H9 (cell line): ENCODE data around the gene TEX10. TPM values are rescaled to one million over a fixed set of nuclear protein-coding genes. Genes with fewer than 3 reads are reported as not detected.

Source experiments
- DNase-seq: peaks from one replicate; pipeline ENCODE4 v3.0.0-alpha.2; 2017
- H2AFZ ChIP-seq: one replicate; pipeline ENCODE4 v1.6.1; 2013; ENCODE audit warnings: mild to moderate bottlenecking, low read length, control low read depth, moderate library complexity
- H2AK5ac ChIP-seq: 2 replicates; pipeline ENCODE4 v1.6.1; 2013; ENCODE audit warnings: low read length, control low read depth, mixed read lengths; ENCODE audit not compliant: insufficient read length
- H2BK120ac ChIP-seq: one replicate; pipeline ENCODE4 v1.6.1; 2013; ENCODE audit warnings: low read depth, mild to moderate bottlenecking, low read length, control low read depth, inconsistent platforms; ENCODE audit not compliant: poor library complexity, severe bottlenecking
- H2BK12ac ChIP-seq: 2 replicates; pipeline ENCODE4 v1.6.1; 2013; ENCODE audit warnings: low read length, control low read depth, mixed read lengths, low read depth; ENCODE audit not compliant: insufficient read length
- H2BK15ac ChIP-seq: 2 replicates; pipeline ENCODE4 v1.6.1; 2013; ENCODE audit warnings: low read depth, low read length, control low read depth
- H2BK20ac ChIP-seq: one replicate; pipeline ENCODE4 v1.6.1; 2013; ENCODE audit warnings: low read depth, mild to moderate bottlenecking, low read length, control low read depth, inconsistent platforms; ENCODE audit not compliant: poor library complexity, severe bottlenecking
- H2BK5ac ChIP-seq: 2 replicates; pipeline ENCODE4 v1.6.1; 2013; ENCODE audit warnings: low read length, control low read depth, mixed read lengths; ENCODE audit not compliant: insufficient read length
- H3K14ac ChIP-seq: 2 replicates; pipeline ENCODE4 v1.6.1; 2013; ENCODE audit warnings: low read length, control low read depth; ENCODE audit not compliant: insufficient read depth
- H3K18ac ChIP-seq: 2 replicates; pipeline ENCODE4 v1.6.1; 2013; ENCODE audit warnings: low read depth, mild to moderate bottlenecking, mixed read lengths, low read length, control low read depth; ENCODE audit not compliant: insufficient read length
- H3K23ac ChIP-seq: 2 replicates; pipeline ENCODE4 v1.6.1; 2013; ENCODE audit warnings: low read length, control low read depth, mixed read lengths, low read depth; ENCODE audit not compliant: insufficient read length
- H3K23me2 ChIP-seq: 2 replicates; pipeline ENCODE4 v1.6.1; 2013; ENCODE audit warnings: low read depth, mild to moderate bottlenecking, mixed read lengths, low read length, control low read depth; ENCODE audit not compliant: insufficient read length, poor library complexity, severe bottlenecking
- H3K27ac ChIP-seq: 2 replicates; pipeline ENCODE4 v1.5.1; 2013; ENCODE audit warnings: low read length, control low read depth, mixed read lengths, low read depth; ENCODE audit not compliant: insufficient read length
- H3K27me3 ChIP-seq: 2 replicates; pipeline ENCODE4 v1.6.1; 2013; ENCODE audit warnings: low read length, control low read depth, inconsistent platforms; ENCODE audit not compliant: insufficient read depth
- H3K4ac ChIP-seq: 2 replicates; pipeline ENCODE4 v1.6.1; 2013; ENCODE audit warnings: low read depth, mild to moderate bottlenecking, control low read depth, inconsistent platforms, low read length, moderate library complexity
- H3K4me1 ChIP-seq: 2 replicates; pipeline ENCODE4 v1.6.1; 2013; ENCODE audit warnings: low read length, control low read depth, inconsistent platforms; ENCODE audit not compliant: insufficient read depth
- H3K4me2 ChIP-seq: 2 replicates; pipeline ENCODE4 v1.6.1; 2013; ENCODE audit warnings: low read length, control low read depth, mixed read lengths; ENCODE audit not compliant: insufficient read length, insufficient read depth
- H3K56ac ChIP-seq: 2 replicates; pipeline ENCODE4 v1.6.1; 2013; ENCODE audit warnings: low read depth, mild to moderate bottlenecking, mixed read lengths, low read length, control low read depth; ENCODE audit not compliant: insufficient read length
- H3K79me1 ChIP-seq: 2 replicates; pipeline ENCODE4 v1.6.1; 2013; ENCODE audit warnings: low read depth, mild to moderate bottlenecking, moderate library complexity, low read length, control low read depth, inconsistent platforms; ENCODE audit not compliant: insufficient read depth, poor library complexity, severe bottlenecking
- H3K79me2 ChIP-seq: 2 replicates; pipeline ENCODE4 v1.6.1; 2013; ENCODE audit warnings: low read length, control low read depth, inconsistent platforms; ENCODE audit not compliant: insufficient read depth
- H3K9ac ChIP-seq: 2 replicates; pipeline ENCODE4 v1.6.1; 2013; ENCODE audit warnings: low read length, control low read depth, mixed read lengths; ENCODE audit not compliant: insufficient read length; ENCODE audit errors: extremely low read depth
- H3K9me3 ChIP-seq: one replicate; pipeline ENCODE4 v1.6.1; 2013; ENCODE audit warnings: low read depth, low read length, inconsistent platforms; ENCODE audit not compliant: control insufficient read depth
- H3T11ph ChIP-seq: one replicate; pipeline ENCODE4 v1.6.1; 2013; ENCODE audit warnings: mild to moderate bottlenecking, low read length, control low read depth, inconsistent platforms
- H4K20me1 ChIP-seq: one replicate; pipeline ENCODE4 v1.6.1; 2013; ENCODE audit not compliant: control insufficient read depth, insufficient read length, insufficient read depth
- H4K5ac ChIP-seq: 2 replicates; pipeline ENCODE4 v1.6.1; 2013; ENCODE audit warnings: low read depth, mild to moderate bottlenecking, mixed read lengths, low read length, control low read depth; ENCODE audit not compliant: insufficient read length
- H4K8ac ChIP-seq: replicated peaks from 2 replicates; pipeline ENCODE4 v1.6.1; 2013; ENCODE audit warnings: low read length, control low read depth, mixed read lengths, low read depth; ENCODE audit not compliant: insufficient read length
- H4K91ac ChIP-seq: 2 replicates; pipeline ENCODE4 v1.6.1; 2013; ENCODE audit warnings: low read depth, mild to moderate bottlenecking, moderate library complexity, mixed read lengths, low read length, control low read depth; ENCODE audit not compliant: insufficient read length
- H3K27ac Mint-ChIP-seq, 3 experiments: 2 replicates in 2 of 3; 3 replicates in 1 of 3; pipeline ENCODE4 v1.8.0; 2020 to 2021; ENCODE audit warnings: mixed read lengths in 3 of 3, mild to moderate bottlenecking in 1 of 3, moderate library complexity in 1 of 3
- H3K27me3 Mint-ChIP-seq: 2 replicates; pipeline ENCODE4 v1.8.0; 2021; ENCODE audit warnings: low read depth, mild to moderate bottlenecking, moderate library complexity, mixed read lengths
- H3K36me3 Mint-ChIP-seq, 3 experiments: 2 replicates in 2 of 3; 3 replicates in 1 of 3; pipeline ENCODE4 v1.8.0; 2020 to 2021; ENCODE audit warnings: low read depth in 3 of 3, mixed read lengths in 3 of 3; ENCODE audit not compliant: insufficient read depth in 1 of 3
- H3K4me1 Mint-ChIP-seq, 2 experiments: 2 replicates each; pipeline ENCODE4 v1.8.0; 2020; ENCODE audit warnings: mixed read lengths in 2 of 2
- H3K4me3 Mint-ChIP-seq, 2 experiments: 2 replicates in 1 of 2; 3 replicates in 1 of 2; pipeline ENCODE4 v1.8.0; 2020 to 2021; ENCODE audit warnings: mild to moderate bottlenecking in 2 of 2, mixed read lengths in 2 of 2, moderate library complexity in 1 of 2
- H3K9me3 Mint-ChIP-seq, 2 experiments: 2 replicates in 1 of 2; 3 replicates in 1 of 2; pipeline ENCODE4 v1.8.0; 2020; ENCODE audit warnings: mild to moderate bottlenecking in 2 of 2, mixed read lengths in 2 of 2, moderate library complexity in 1 of 2
- WGBS: extraction: QIAGEN DNeasy Blood & Tissue Kit; methylation state at CpG from one replicate; pipeline ENCODE4 v1.1.7; 2013; ENCODE audit warnings: missing lambda C conversion rate, low lambda C conversion rate, mixed read lengths; ENCODE audit not compliant: insufficient read length; ENCODE audit errors: extremely low coverage; 5-methylcytosine and 5-hydroxymethylcytosine counted together
- total RNA-seq: library from RNA; stranded (reverse); gene quantifications from 2 replicates; pipeline ENCODE4 v1.2.1, GENCODE V29; 2021
- TF ChIP-seq, protein P1 (sequence below): fragments of 200-600 bp; sonication (generic); conservative IDR thresholded peaks from 3 replicates; pipeline ENCODE4 v1.8.0; 2021; ENCODE audit warnings: antibody characterized with exemption, mild to moderate bottlenecking

The TEX10 gene
- total RNA-seq, 1 experiment from 2014 or later = 70.8 TPM

DNA sequence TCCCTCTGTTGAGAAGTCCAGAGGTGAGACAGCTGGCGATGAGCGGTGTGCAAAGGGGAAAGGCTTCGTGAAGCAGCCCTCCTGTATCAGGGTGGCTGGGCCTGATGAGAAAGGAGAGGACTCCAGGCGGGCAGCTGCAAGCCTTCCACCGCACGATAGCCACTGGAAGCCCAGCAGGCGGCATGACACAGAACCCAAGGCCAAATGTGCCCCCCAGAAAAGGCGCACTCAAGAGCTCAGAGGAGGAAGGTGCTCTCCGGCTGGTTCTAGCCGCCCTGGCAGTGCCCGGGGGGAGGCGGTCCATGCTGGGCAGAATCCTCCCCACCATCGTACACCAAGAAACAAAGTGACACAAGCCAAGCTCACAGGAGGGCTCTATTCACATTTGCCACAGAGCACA is 60.3 kb downstream of the TEX10 start:
- Histone ChIP-seq H3K79me1 (no peaks in the 10 kb centered on the region), H3K9me3 (no peaks in the 10 kb centered on the region), H3K23ac (no peak overlapping the region), H2AFZ (no peak overlapping the region), H4K8ac (no peak overlapping the region), H2BK120ac (no peak overlapping the region), H3K23me2 (no peaks in the 10 kb centered on the region), H2BK12ac (no peak overlapping the region), H3K4me2 (no peak overlapping the region), H3K4ac (no peak overlapping the region), H2AK5ac (no peak overlapping the region), H4K91ac (no peak overlapping the region), H3K4me1 (no peaks in the 10 kb centered on the region), H3K9ac (no peak overlapping the region), H4K20me1 (no peaks in the 10 kb centered on the region), H3K14ac (no peak overlapping the region; the same call in 1 of the 2 replicates), H3K79me2 (no peaks in the 10 kb centered on the region), H3T11ph (no peak overlapping the region), H3K27me3 (no peaks in the 10 kb centered on the region), H4K5ac (no peak overlapping the region), H2BK5ac (no peak overlapping the region), H3K56ac (no peak overlapping the region), H3K27ac (no peak overlapping the region), H3K18ac (no peak overlapping the region), H2BK15ac (no peak overlapping the region), H2BK20ac (no peak overlapping the region)
- Mint-ChIP-seq H3K36me3 (peaks cover 49 to 64% (median 51%) of the 10 kb centered on the region in 3 experiments), H3K4me1 (no peaks in the 10 kb centered on the region), H3K9me3 (peaks cover 3 to 6% of the 10 kb centered on the region in 2 experiments; a peak in 2 of 5 replicates), H3K27me3 (no peaks in the 10 kb centered on the region), H3K4me3 (no peak overlapping the region), H3K27ac (peak overlapping the region in 2 of 3 experiments; percentile 19 to 36; a peak in 2 of 7 replicates)
- WGBS = no CpG with 5 or more reads among the region's 13 CpGs
- TF ChIP-seq, protein P1, sequence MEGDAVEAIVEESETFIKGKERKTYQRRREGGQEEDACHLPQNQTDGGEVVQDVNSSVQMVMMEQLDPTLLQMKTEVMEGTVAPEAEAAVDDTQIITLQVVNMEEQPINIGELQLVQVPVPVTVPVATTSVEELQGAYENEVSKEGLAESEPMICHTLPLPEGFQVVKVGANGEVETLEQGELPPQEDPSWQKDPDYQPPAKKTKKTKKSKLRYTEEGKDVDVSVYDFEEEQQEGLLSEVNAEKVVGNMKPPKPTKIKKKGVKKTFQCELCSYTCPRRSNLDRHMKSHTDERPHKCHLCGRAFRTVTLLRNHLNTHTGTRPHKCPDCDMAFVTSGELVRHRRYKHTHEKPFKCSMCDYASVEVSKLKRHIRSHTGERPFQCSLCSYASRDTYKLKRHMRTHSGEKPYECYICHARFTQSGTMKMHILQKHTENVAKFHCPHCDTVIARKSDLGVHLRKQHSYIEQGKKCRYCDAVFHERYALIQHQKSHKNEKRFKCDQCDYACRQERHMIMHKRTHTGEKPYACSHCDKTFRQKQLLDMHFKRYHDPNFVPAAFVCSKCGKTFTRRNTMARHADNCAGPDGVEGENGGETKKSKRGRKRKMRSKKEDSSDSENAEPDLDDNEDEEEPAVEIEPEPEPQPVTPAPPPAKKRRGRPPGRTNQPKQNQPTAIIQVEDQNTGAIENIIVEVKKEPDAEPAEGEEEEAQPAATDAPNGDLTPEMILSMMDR = no peak
- no peak for DNase-seq
